Measurements from ENCODE around the gene CSAG1.
"Not testable (repeated sequence)": the region's sequence is repeated elsewhere in the genome, so short reads cannot be mapped to it uniquely, and the experiment has no call there.

Gene CSAG1

GRCh38 chrX:152697952-152698931 lies 35.3 kb downstream of the CSAG1 start, which contains the start of gene MAGEA3:
MAGEA3 (plus strand) TSS chrX:152698794; CDS start chrX:152700833, 2,039 bp downstream.
- not testable (repeated sequence) for DNase-seq (ENCODE audit: low spot score)

- not testable (repeated sequence) for DNase-seq (ENCODE audit: low spot score)
Measured at GRCh38 chrX:152681012-152681411, 52.5 kb downstream of the CSAG1 start.

Data from AG08395 (cell line).